ENCODE measurements around the gene CDC42EP4. TPM values are rescaled to one million over a fixed set of nuclear protein-coding genes. Genes with fewer than 3 reads are reported as not detected.

The CDC42EP4 gene
- total RNA-seq, 2 donors from 2014 or later, result 119 to 186 TPM

DNA sequence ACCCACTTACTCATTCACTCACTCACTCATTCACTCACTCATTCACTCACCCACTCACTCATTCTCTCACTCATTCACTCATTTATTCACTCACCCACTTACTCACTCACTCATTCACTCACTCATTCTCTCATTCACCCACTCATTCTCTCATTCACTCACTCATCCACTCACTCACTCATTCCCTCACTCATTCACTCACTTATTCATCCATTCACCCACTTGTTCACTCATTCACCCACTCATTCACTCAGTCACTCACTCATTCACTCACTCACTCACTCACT lies 42.5 kb downstream of the CDC42EP4 start:
- H3K4me1 ChIP-seq (replicated peaks), result no peaks in the 10 kb centered on the region
- no peak overlapping the region for H3K4me3 ChIP-seq
- TF ChIP-seq, protein P1, sequence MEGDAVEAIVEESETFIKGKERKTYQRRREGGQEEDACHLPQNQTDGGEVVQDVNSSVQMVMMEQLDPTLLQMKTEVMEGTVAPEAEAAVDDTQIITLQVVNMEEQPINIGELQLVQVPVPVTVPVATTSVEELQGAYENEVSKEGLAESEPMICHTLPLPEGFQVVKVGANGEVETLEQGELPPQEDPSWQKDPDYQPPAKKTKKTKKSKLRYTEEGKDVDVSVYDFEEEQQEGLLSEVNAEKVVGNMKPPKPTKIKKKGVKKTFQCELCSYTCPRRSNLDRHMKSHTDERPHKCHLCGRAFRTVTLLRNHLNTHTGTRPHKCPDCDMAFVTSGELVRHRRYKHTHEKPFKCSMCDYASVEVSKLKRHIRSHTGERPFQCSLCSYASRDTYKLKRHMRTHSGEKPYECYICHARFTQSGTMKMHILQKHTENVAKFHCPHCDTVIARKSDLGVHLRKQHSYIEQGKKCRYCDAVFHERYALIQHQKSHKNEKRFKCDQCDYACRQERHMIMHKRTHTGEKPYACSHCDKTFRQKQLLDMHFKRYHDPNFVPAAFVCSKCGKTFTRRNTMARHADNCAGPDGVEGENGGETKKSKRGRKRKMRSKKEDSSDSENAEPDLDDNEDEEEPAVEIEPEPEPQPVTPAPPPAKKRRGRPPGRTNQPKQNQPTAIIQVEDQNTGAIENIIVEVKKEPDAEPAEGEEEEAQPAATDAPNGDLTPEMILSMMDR (IDR thresholded peaks at IDR 0.05), result no peak
- TF ChIP-seq POLR2A (IDR thresholded peaks at IDR 0.05), result no peak
- no peak for TF ChIP-seq POLR2AphosphoS5 (IDR thresholded peaks at IDR 0.05)
- no peaks in the 10 kb centered on the region for H3K36me3 ChIP-seq
- DNase-seq (ENCODE audit: low spot score), result no peak
- H3K9me3 ChIP-seq, result no peaks in the 10 kb centered on the region
- H3K27ac ChIP-seq, result no peak overlapping the region
- no peaks in the 10 kb centered on the region for H3K27me3 ChIP-seq (replicated peaks; ENCODE audit: insufficient read depth)
- intact Hi-C loops (cut with DNase I), result no loop called here

DNA sequence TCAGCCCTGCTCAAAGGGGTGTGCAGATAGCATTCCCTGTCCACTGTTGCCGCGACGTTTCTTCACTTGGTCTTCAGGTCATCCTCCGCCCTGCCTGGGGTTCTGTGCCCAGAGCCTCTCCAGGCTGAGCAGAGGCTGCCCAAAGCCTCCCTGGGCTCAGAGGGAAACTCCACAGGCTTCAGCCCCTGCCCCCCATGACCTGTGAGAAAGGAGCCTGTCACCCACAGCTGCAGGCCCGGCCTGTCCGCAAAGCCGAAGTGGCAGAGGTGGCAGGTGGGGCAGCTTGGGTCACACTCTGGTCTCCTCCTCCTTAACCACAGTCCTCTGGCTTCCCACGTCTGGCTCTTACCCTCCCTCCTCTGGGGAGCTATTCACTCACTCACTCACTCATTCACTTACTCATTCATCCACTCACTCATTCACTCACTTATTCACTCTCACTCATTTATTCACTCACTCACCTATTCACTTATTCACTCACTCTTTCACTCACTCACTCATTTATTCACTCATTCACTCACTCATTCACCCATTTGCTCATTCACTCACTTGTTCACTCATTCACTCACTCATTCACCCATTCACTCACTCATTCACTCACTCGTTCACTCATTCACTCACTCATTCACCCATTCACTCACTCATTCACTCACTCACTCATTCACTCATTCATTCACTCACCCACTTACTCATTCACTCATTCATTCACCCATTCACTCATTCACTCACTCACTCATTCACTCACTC lies 43.0 kb downstream of the CDC42EP4 start:
- TF ChIP-seq POLR2AphosphoS5 (IDR thresholded peaks at IDR 0.05) (no peak), POLR2A (IDR thresholded peaks at IDR 0.05) (no peak)
- TF ChIP-seq, protein P1 (IDR thresholded peaks at IDR 0.05), result no peak
- DNase-seq (ENCODE audit: low spot score), result no peak
- H3K4me1 ChIP-seq (replicated peaks), result no peaks in the 10 kb centered on the region
- no peak overlapping the region for H3K27ac ChIP-seq
- no peaks in the 10 kb centered on the region for H3K36me3 ChIP-seq
- no peak overlapping the region for H3K4me3 ChIP-seq
- intact Hi-C loops (cut with DNase I), result no loop called here
- no peaks in the 10 kb centered on the region for H3K9me3 ChIP-seq
- H3K27me3 ChIP-seq (replicated peaks; ENCODE audit: insufficient read depth), result no peaks in the 10 kb centered on the region
- 91% methylated on average over 9 of the region's 9 CpGs for WGBS

DNA sequence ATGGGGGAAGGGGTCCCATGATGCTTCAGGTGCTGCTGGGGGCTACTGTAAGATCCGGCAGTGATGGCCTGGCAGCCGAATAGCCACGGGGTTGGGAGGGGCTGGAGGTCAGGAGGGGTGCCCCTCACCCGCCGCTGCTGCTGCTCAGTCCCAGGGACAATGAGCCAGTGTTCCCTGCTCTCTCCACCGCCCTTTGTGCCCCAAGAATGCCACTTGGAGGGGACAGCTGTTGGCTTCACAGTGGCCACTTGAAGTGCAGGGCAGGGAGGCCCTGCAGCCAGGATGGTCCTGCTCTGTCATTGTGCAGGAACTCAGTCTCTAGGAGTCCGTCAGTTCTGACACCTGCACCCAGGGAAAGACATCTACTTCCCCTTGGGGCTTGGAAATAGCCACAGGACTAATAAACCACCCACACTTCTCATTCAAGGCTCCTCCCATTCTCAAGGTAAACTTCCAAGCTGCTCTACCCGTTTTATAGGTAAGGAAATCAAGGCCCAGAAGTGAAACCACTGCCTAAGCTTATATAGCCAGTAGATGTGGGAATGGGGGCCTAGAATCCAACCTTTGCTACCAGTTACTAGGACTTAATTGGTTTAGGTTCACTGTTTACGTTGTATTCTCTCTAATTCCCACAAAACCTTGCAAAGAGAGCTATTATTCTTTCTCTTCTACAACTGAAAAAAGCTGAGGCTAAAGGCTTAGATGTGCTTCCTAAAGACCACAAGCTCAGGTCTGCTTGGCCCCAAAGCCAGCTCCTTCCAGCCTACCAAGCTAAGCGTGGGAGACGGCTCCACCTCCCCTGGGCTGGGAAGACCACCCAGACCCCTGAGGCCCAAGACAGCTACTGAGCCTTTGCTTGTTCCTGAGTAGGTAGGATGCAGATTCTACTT lies 43.9 kb downstream of the CDC42EP4 start:
- Histone ChIP-seq H3K36me3 (no peaks in the 10 kb centered on the region), H3K9me3 (no peaks in the 10 kb centered on the region), H3K4me1 (replicated peaks) (peaks cover under 1% of the 10 kb centered on the region), H3K27me3 (replicated peaks; ENCODE audit: insufficient read depth) (no peaks in the 10 kb centered on the region), H3K27ac (no peak overlapping the region), H3K4me3 (no peak overlapping the region)
- no peak for DNase-seq (ENCODE audit: low spot score)
- 70% methylated on average over 11 of the region's 11 CpGs for WGBS
- intact Hi-C loops (cut with DNase I), result no loop called here
- TF ChIP-seq POLR2AphosphoS5 (IDR thresholded peaks at IDR 0.05) (no peak), POLR2A (IDR thresholded peaks at IDR 0.05) (no peak)
- TF ChIP-seq, protein P1 (IDR thresholded peaks at IDR 0.05), result no peak

DNA sequence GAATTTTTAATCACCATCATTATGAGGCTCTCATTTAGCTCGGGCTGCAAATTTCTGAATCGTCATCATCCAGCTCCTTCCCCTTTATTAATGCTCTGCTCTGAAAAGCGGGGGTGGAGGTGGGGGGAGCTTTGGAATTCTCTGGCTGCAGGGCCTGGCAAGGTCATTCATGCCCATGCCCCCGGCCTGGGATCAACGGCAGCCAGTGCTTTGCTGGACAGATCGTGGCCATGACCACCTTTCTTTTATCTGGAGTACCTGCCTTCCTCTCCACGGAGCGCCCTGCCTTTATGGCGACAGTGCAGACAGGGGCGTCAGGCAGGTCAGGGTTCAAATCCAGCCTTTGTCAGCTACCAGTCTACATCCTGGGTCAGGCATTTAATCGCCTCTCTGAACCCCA lies 45.0 kb downstream of the CDC42EP4 start:
- 86% methylated on average over 11 of the region's 11 CpGs for WGBS
- H3K27me3 ChIP-seq (replicated peaks; ENCODE audit: insufficient read depth), result no peaks in the 10 kb centered on the region
- no peaks in the 10 kb centered on the region for H3K36me3 ChIP-seq
- H3K9me3 ChIP-seq, result no peaks in the 10 kb centered on the region
- DNase-seq (ENCODE audit: low spot score), result no peak
- intact Hi-C loops (cut with DNase I), result no loop called here
- H3K4me1 ChIP-seq (replicated peaks), result peaks cover 7% of the 10 kb centered on the region
- no peak overlapping the region for H3K27ac ChIP-seq
- TF ChIP-seq POLR2A (IDR thresholded peaks at IDR 0.05) (no peak), POLR2AphosphoS5 (IDR thresholded peaks at IDR 0.05) (no peak)
- TF ChIP-seq, protein P1 (IDR thresholded peaks at IDR 0.05), result no peak
- H3K4me3 ChIP-seq, result no peak overlapping the region
